ENCODE data around the gene GCLC. TPM values are rescaled to one million over a fixed set of nuclear protein-coding genes. Genes with fewer than 3 reads are reported as not detected.

Gene GCLC
- polyA plus RNA-seq, 1 donor from 2014 or later = 10.4 TPM

GRCh38 chr6:53498649-53499048, 46.3 kb downstream of the GCLC start:
- Histone ChIP-seq H3K27ac (ENCODE audit: low read length) (no peak overlapping the region), H3K79me2 (replicated peaks; ENCODE audit: insufficient read depth, low read length) (no peaks in the 10 kb centered on the region), H3K4me3 (ENCODE audit: low read length) (no peak overlapping the region), H3K9me3 (ENCODE audit: low read length) (no peaks in the 10 kb centered on the region), H3K9me2 (ENCODE audit: insufficient read depth, low read length) (no peaks in the 10 kb centered on the region), H3K9ac (ENCODE audit: low read length) (no peak overlapping the region), H3F3A (ENCODE audit: insufficient read depth, low read length, poor library complexity, severe bottlenecking) (no peaks in the 10 kb centered on the region), H3K4me2 (ENCODE audit: low read length) (no peak overlapping the region), H4K20me1 (ENCODE audit: insufficient read depth) (no peaks in the 10 kb centered on the region), H2AFZ (ENCODE audit: low read depth, low read length) (no peak overlapping the region), H3K36me3 (ENCODE audit: insufficient read depth, low read length) (peaks cover 6% of the 10 kb centered on the region), H3K27me3 (ENCODE audit: insufficient read depth, low read depth, low read length) (no peaks in the 10 kb centered on the region)
- TF ChIP-seq EP300 (conservative IDR thresholded peaks at IDR 0.05; ENCODE audit: poor library complexity, severe bottlenecking) = no peak
- TF ChIP-seq RAD21 (conservative IDR thresholded peaks at IDR 0.05) = no peak
- no peak for TF ChIP-seq MXI1 (conservative IDR thresholded peaks at IDR 0.05; ENCODE audit: poor library complexity, severe bottlenecking)
- no peak for TF ChIP-seq POLR2AphosphoS5 (IDR thresholded peaks at IDR 0.05)
- TF ChIP-seq TAF1 (IDR thresholded peaks at IDR 0.05; ENCODE audit: low read depth) = no peak
- no peak for TF ChIP-seq CTCF (IDR thresholded peaks at IDR 0.05; ENCODE audit: poor library complexity, severe bottlenecking)
- no peak for TF ChIP-seq SMC3 (conservative IDR thresholded peaks at IDR 0.05; ENCODE audit: poor library complexity)
- TF ChIP-seq REST (IDR thresholded peaks at IDR 0.05; ENCODE audit: borderline replicate concordance) = no peak
- no peak for TF ChIP-seq EZH2 (IDR thresholded peaks at IDR 0.05; ENCODE audit: borderline replicate concordance, insufficient read depth, low read length, poor library complexity, severe bottlenecking)

GRCh38 chr6:53497905-53498304, 47.0 kb downstream of the GCLC start:
- H3K9ac ChIP-seq (ENCODE audit: low read length) = no peak overlapping the region
- no peak for TF ChIP-seq EP300 (conservative IDR thresholded peaks at IDR 0.05; ENCODE audit: poor library complexity, severe bottlenecking)
- no peak for TF ChIP-seq SMC3 (conservative IDR thresholded peaks at IDR 0.05; ENCODE audit: poor library complexity)
- TF ChIP-seq REST (IDR thresholded peaks at IDR 0.05; ENCODE audit: borderline replicate concordance) = no peak
- TF ChIP-seq POLR2AphosphoS5 (IDR thresholded peaks at IDR 0.05) = no peak
- TF ChIP-seq MXI1 (conservative IDR thresholded peaks at IDR 0.05; ENCODE audit: poor library complexity, severe bottlenecking) = no peak
- no peak for TF ChIP-seq EZH2 (IDR thresholded peaks at IDR 0.05; ENCODE audit: borderline replicate concordance, insufficient read depth, low read length, poor library complexity, severe bottlenecking)
- no peak for TF ChIP-seq CTCF (IDR thresholded peaks at IDR 0.05; ENCODE audit: poor library complexity, severe bottlenecking)
- no peak for TF ChIP-seq TAF1 (IDR thresholded peaks at IDR 0.05; ENCODE audit: low read depth)
- no peak for TF ChIP-seq RAD21 (conservative IDR thresholded peaks at IDR 0.05)

More at GRCh38 chr6:53497905-53498304, 47.0 kb downstream of the GCLC start:
- H3F3A ChIP-seq (ENCODE audit: insufficient read depth, low read length, poor library complexity, severe bottlenecking) = no peaks in the 10 kb centered on the region
- H3K9me3 ChIP-seq (ENCODE audit: low read length) = no peaks in the 10 kb centered on the region
- H3K27me3 ChIP-seq (ENCODE audit: insufficient read depth, low read depth, low read length) = no peaks in the 10 kb centered on the region
- no peak overlapping the region for H2AFZ ChIP-seq (ENCODE audit: low read depth, low read length)
- no peak overlapping the region for H3K27ac ChIP-seq (ENCODE audit: low read length)
- no peaks in the 10 kb centered on the region for H3K79me2 ChIP-seq (replicated peaks; ENCODE audit: insufficient read depth, low read length)
- H3K36me3 ChIP-seq (ENCODE audit: insufficient read depth, low read length) = peaks cover 6% of the 10 kb centered on the region
- no peak overlapping the region for H3K4me2 ChIP-seq (ENCODE audit: low read length)
- H4K20me1 ChIP-seq (ENCODE audit: insufficient read depth) = no peaks in the 10 kb centered on the region
- H3K9me2 ChIP-seq (ENCODE audit: insufficient read depth, low read length) = no peaks in the 10 kb centered on the region
- H3K4me3 ChIP-seq (ENCODE audit: low read length) = no peak overlapping the region

All from neural cell (in vitro differentiated cells).